ENCODE measurements around the gene CGN. TPM values are rescaled to one million over a fixed set of nuclear protein-coding genes. Genes with fewer than 3 reads are reported as not detected.

CGN gene
- total and polyA plus RNA-seq, 2 experiments from 2014 or later: 11.8 to 37.0 TPM

GRCh38 chr1:151546011-151546925, 35.1 kb downstream of the CGN start:
- DNase-seq (ENCODE audit: low spot score) (no peak), ATAC-seq (no peak)
- TF ChIP-seq, protein P1, sequence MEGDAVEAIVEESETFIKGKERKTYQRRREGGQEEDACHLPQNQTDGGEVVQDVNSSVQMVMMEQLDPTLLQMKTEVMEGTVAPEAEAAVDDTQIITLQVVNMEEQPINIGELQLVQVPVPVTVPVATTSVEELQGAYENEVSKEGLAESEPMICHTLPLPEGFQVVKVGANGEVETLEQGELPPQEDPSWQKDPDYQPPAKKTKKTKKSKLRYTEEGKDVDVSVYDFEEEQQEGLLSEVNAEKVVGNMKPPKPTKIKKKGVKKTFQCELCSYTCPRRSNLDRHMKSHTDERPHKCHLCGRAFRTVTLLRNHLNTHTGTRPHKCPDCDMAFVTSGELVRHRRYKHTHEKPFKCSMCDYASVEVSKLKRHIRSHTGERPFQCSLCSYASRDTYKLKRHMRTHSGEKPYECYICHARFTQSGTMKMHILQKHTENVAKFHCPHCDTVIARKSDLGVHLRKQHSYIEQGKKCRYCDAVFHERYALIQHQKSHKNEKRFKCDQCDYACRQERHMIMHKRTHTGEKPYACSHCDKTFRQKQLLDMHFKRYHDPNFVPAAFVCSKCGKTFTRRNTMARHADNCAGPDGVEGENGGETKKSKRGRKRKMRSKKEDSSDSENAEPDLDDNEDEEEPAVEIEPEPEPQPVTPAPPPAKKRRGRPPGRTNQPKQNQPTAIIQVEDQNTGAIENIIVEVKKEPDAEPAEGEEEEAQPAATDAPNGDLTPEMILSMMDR (conservative IDR thresholded peaks at IDR 0.05; ENCODE audit: low read depth in 2 of 2): no peak
- no peak for TF ChIP-seq NANOG (IDR thresholded peaks at IDR 0.05; ENCODE audit: borderline replicate concordance)
- peaks cover 8% of the 10 kb centered on the region for H3K27me3 Mint-ChIP-seq (ENCODE audit: insufficient read depth, low read depth, poor library complexity)
- H3K27ac Mint-ChIP-seq: peak overlapping the region; percentile 82; the same call in 1 of the 2 replicates
- no peak overlapping the region; the same call in 2 of the 3 replicates for H3K4me3 Mint-ChIP-seq
- Histone ChIP-seq H3K4me2 (peak overlapping the region; percentile 28; the same call in 1 of the 2 replicates), H3F3A (replicated peaks; ENCODE audit: low read depth) (no peaks in the 10 kb centered on the region), H2AFZ (no peak overlapping the region), H3K36me3 (ENCODE audit: insufficient read depth) (no peaks in the 10 kb centered on the region), H3K4me3 (no peak overlapping the region), H3K9me2 (ENCODE audit: insufficient read depth) (no peaks in the 10 kb centered on the region), H3K27ac (ENCODE audit: low read depth) (peak overlapping the region; percentile 52), H3K4me1 (ENCODE audit: insufficient read depth) (peaks cover 16% of the 10 kb centered on the region), H4K20me1 (replicated peaks; ENCODE audit: insufficient read depth) (peaks cover 6% of the 10 kb centered on the region), H3K27me3 (ENCODE audit: insufficient read depth) (0 out of 2 replicates have a peak, but pooled peaks cover 6% of the 10 kb centered on the region), H3K79me2 (replicated peaks; ENCODE audit: insufficient read depth) (peaks cover 70% of the 10 kb centered on the region)
- peaks cover 36% of the 10 kb centered on the region for H3K4me1 Mint-ChIP-seq
- no peaks in the 10 kb centered on the region; the same call in 2 of the 3 replicates for H3K9me3 Mint-ChIP-seq
- no peaks in the 10 kb centered on the region; the same call in 2 of the 3 replicates for H3K36me3 Mint-ChIP-seq (ENCODE audit: low read depth)

- Mint-ChIP-seq H3K27ac (peak overlapping the region; percentile 82), H3K4me1 (peaks cover 27% of the 10 kb centered on the region), H3K36me3 (ENCODE audit: low read depth) (no peaks in the 10 kb centered on the region; the same call in 2 of the 3 replicates), H3K27me3 (ENCODE audit: insufficient read depth, low read depth, poor library complexity) (peaks cover 1% of the 10 kb centered on the region), H3K9me3 (no peaks in the 10 kb centered on the region), H3K4me3 (peak overlapping the region; percentile 3; the same call in 1 of the 3 replicates)
- Histone ChIP-seq H3K27ac (ENCODE audit: low read depth) (peak overlapping the region; percentile 52), H3K4me2 (peak overlapping the region; percentile 49; the same call in 1 of the 2 replicates), H3K4me3 (no peak overlapping the region), H4K20me1 (replicated peaks; ENCODE audit: insufficient read depth) (peaks cover 3% of the 10 kb centered on the region; the same call in 1 of the 2 replicates), H3F3A (replicated peaks; ENCODE audit: low read depth) (no peaks in the 10 kb centered on the region), H3K27me3 (ENCODE audit: insufficient read depth) (no peaks in the 10 kb centered on the region), H3K9me2 (ENCODE audit: insufficient read depth) (no peaks in the 10 kb centered on the region), H2AFZ (no peak overlapping the region), H3K79me2 (replicated peaks; ENCODE audit: insufficient read depth) (peaks cover 70% of the 10 kb centered on the region), H3K36me3 (ENCODE audit: insufficient read depth) (no peaks in the 10 kb centered on the region), H3K4me1 (ENCODE audit: insufficient read depth) (peaks cover 9% of the 10 kb centered on the region)
- DNase-seq (ENCODE audit: low spot score) (peak; percentile 90), ATAC-seq (peak; percentile 78)
- TF ChIP-seq CREB1 (CRISPR knock-in tag; IDR thresholded peaks at IDR 0.05; ENCODE audit: low read depth) (peak; percentile 35), STAT1 (IDR thresholded peaks at IDR 0.05; ENCODE audit: unreplicated experiment) (no peak)
These were observed 36.1 kb downstream of the CGN start for GRCh38 chr1:151547119-151547899.

DNA sequence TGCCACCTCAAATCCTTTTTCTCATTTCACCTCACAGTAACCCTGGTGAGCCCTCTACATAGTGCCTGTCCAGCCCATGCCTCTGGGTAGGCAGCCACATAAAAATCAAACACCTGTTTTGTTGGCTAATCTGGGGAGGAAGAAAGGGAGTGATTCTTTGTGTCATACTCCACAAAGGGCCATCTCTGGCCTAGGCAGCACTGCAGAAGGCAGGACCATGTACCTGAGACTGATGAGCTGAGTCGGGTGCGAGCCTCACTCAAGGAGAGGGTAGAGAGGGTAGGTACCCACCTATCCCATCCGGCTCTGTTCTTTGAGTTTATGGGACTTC, 36.7 kb downstream of the CGN start:
- H3K4me1 Mint-ChIP-seq: peaks cover 24% of the 10 kb centered on the region
- Histone ChIP-seq H2AFZ (no peak overlapping the region), H3K9me2 (ENCODE audit: insufficient read depth) (no peaks in the 10 kb centered on the region), H3K4me3 (no peak overlapping the region), H3K36me3 (ENCODE audit: insufficient read depth) (no peaks in the 10 kb centered on the region), H3K4me2 (peak overlapping the region; percentile 49; the same call in 1 of the 2 replicates), H3F3A (replicated peaks; ENCODE audit: low read depth) (no peaks in the 10 kb centered on the region), H3K27me3 (ENCODE audit: insufficient read depth) (no peaks in the 10 kb centered on the region), H3K79me2 (replicated peaks; ENCODE audit: insufficient read depth) (peaks cover 67% of the 10 kb centered on the region), H3K4me1 (ENCODE audit: insufficient read depth) (peaks cover 9% of the 10 kb centered on the region), H4K20me1 (replicated peaks; ENCODE audit: insufficient read depth) (peaks cover 4% of the 10 kb centered on the region; the same call in 1 of the 2 replicates), H3K27ac (ENCODE audit: low read depth) (peak overlapping the region; percentile 41; the same call in 1 of the 2 replicates)
- H3K36me3 Mint-ChIP-seq (ENCODE audit: low read depth): no peaks in the 10 kb centered on the region; the same call in 2 of the 3 replicates
- DNase-seq (ENCODE audit: low spot score): no peak
- H3K9me3 Mint-ChIP-seq: no peaks in the 10 kb centered on the region
- peak; percentile 8; the same call in 1 of the 3 replicates for ATAC-seq
- peak overlapping the region; percentile 45; the same call in 1 of the 2 replicates for H3K27ac Mint-ChIP-seq
- peaks cover 1% of the 10 kb centered on the region for H3K27me3 Mint-ChIP-seq (ENCODE audit: insufficient read depth, low read depth, poor library complexity)
- no peak for TF ChIP-seq REST (IDR thresholded peaks at IDR 0.05; ENCODE audit: unreplicated experiment)
- H3K4me3 Mint-ChIP-seq: no peak overlapping the region

All from GM23338 (cell line).